Mucosa of gallbladder (tissue), 1 donor: ENCODE data around the gene SLC10A6. TPM values are rescaled to one million over a fixed set of nuclear protein-coding genes. Genes with fewer than 3 reads are reported as not detected.

Source experiments
- DNase-seq: peaks from one replicate; pipeline ENCODE4 v3.0.0-alpha.2; 2020; ENCODE audit warnings: low spot score
- total RNA-seq: library from RNA; stranded (reverse); gene quantifications from one replicate; pipeline ENCODE4 v1.2.1, GENCODE V29; 2021
- donor health status: DM: no; HTN: no; CAD: no.

SLC10A6 gene
- total RNA-seq, 1 donor from 2014 or later, result 0.81 TPM

GRCh38 chr4:86848136-86848535 lies 1.0 kb downstream of the SLC10A6 start:
- DNase-seq, result no peak

GRCh38 chr4:86847571-86847970 lies 1.6 kb downstream of the SLC10A6 start:
- no peak for DNase-seq

- DNase-seq, result no peak
These were observed 2.3 kb downstream of the SLC10A6 start for GRCh38 chr4:86846921-86847320.

GRCh38 chr4:86845593-86845992 lies 3.6 kb downstream of the SLC10A6 start:
- DNase-seq, result no peak

- no peak for DNase-seq
These were observed 7.9 kb downstream of the SLC10A6 start for GRCh38 chr4:86841309-86841708.

- no peak for DNase-seq
These were observed 8.3 kb downstream of the SLC10A6 start for GRCh38 chr4:86840858-86841257.

- DNase-seq, result no peak
These were observed 11.3 kb downstream of the SLC10A6 start for GRCh38 chr4:86837691-86838503.

GRCh38 chr4:86835677-86836076 lies 13.5 kb downstream of the SLC10A6 start:
- DNase-seq, result no peak

- DNase-seq, result no peak
These were observed 14.3 kb downstream of the SLC10A6 start for GRCh38 chr4:86834901-86835300.

- no peak for DNase-seq
These were observed 15.6 kb downstream of the SLC10A6 start for GRCh38 chr4:86833615-86834014.

GRCh38 chr4:86831262-86832130 lies 17.7 kb downstream of the SLC10A6 start:
- DNase-seq, result peak; percentile 51

- no peak for DNase-seq
These were observed 23.7 kb downstream of the SLC10A6 start for GRCh38 chr4:86825511-86825910.

GRCh38 chr4:86822136-86822535 lies 27.0 kb downstream of the SLC10A6 start:
- DNase-seq, result no peak

- DNase-seq, result no peak
These were observed 28.0 kb downstream of the SLC10A6 start for GRCh38 chr4:86821151-86821550.

- DNase-seq, result no peak
These were observed 29.6 kb downstream of the SLC10A6 start for GRCh38 chr4:86819561-86819960.

GRCh38 chr4:86818841-86819240 lies 30.3 kb downstream of the SLC10A6 start:
- DNase-seq, result peak; percentile 51

GRCh38 chr4:86818211-86818610 lies 31.0 kb downstream of the SLC10A6 start:
- DNase-seq, result no peak

- DNase-seq, result no peak
These were observed 32.5 kb downstream of the SLC10A6 start for GRCh38 chr4:86816501-86817273.

GRCh38 chr4:86815653-86816052 lies 33.5 kb downstream of the SLC10A6 start:
- DNase-seq, result no peak

- DNase-seq, result no peak
These were observed 38.3 kb downstream of the SLC10A6 start for GRCh38 chr4:86810847-86811246.

GRCh38 chr4:86809809-86810208 lies 39.4 kb downstream of the SLC10A6 start:
- no peak for DNase-seq

GRCh38 chr4:86791126-86791525 lies 58.1 kb downstream of the SLC10A6 start:
- no peak for DNase-seq
